ENCODE measurements around the gene HNRNPA3. TPM values are rescaled to one million over a fixed set of nuclear protein-coding genes. Genes with fewer than 3 reads are reported as not detected.

Gene HNRNPA3
- total and polyA plus RNA-seq, 10 of the 15 experiments (the other 5 are each of a cell fraction or from before 2014, with no cell fraction given), result 40.4 to 343 (median 206) TPM

DNA sequence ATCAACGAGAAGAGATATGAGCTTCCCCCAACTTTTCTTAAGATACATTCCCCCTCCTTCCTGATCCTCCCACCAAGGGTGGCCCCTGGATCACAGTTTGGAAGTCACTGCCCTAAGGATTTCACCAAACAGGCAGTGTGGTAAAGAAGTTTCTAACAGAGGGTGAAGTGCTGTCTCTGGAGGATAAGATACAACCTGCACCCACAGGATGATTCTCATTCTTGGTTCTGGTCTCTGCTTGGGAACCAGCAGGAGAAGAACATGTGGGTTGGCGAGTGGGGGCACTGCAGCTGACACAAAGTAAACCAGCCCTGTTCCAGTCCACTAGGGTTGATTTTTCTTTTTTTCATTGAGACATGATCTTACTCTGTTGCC lies 42.6 kb downstream of the HNRNPA3 start:
- Histone ChIP-seq H3K9ac (ENCODE audit: control insufficient read depth, insufficient read depth, low read length) (no peak overlapping the region), H4K20me1 (ENCODE audit: control insufficient read depth, insufficient read depth) (peaks cover 3% of the 10 kb centered on the region), H3K79me2 (ENCODE audit: control insufficient read depth, insufficient read depth, low read length) (peaks cover 96% of the 10 kb centered on the region), H3K4me1 (ENCODE audit: control insufficient read depth, insufficient read depth, low read length) (no peaks in the 10 kb centered on the region), H3K9me3 (replicated peaks; ENCODE audit: control insufficient read depth, insufficient read depth, low read length) (peaks cover 6% of the 10 kb centered on the region; the same call in 2 of the 3 replicates), H3K4me3 (no peak overlapping the region), H3K27ac (ENCODE audit: control insufficient read depth, insufficient read depth) (no peak overlapping the region), H3K4me2 (ENCODE audit: control insufficient read depth, insufficient read depth) (no peak overlapping the region), H3K27me3 (replicated peaks in 1 of 2; ENCODE audit: control insufficient read depth in 2 of 2, insufficient read depth in 2 of 2, low read length in 1 of 2) (no peaks in the 10 kb centered on the region), H2AFZ (ENCODE audit: control insufficient read depth, low read depth, low read length) (no peak overlapping the region), H3K36me3 (ENCODE audit: control insufficient read depth in 2 of 2, insufficient read depth in 2 of 2, low read length in 1 of 2) (peaks cover 0 to 11% of the 10 kb centered on the region in 2 experiments; a peak in 3 of 4 replicates)
- DNase-seq (ENCODE audit: low read depth, low spot score), result no peak
- ChIA-PET SMC1A (ENCODE audit: uncharacterized antibody, unreplicated experiment) (interaction anchor here (0.8 to 2.3 kb wide), 5 partner anchors 41 to 91 kb away, joined by 3 to 9 read pairs (median 3); no protein-coding TSS in a partner anchor), CTCF (interaction anchor here (0.7 to 3.2 kb wide), 11 partner anchors 8 to 468 kb away, joined by 3 to 17 read pairs (median 4); partner anchors contain the start of gene NFE2L2), POLR2A (interaction anchor here (0.6 to 0.9 kb wide), 2 partner anchors 8 to 238 kb away, joined by 3 to 4 read pairs; no protein-coding TSS in a partner anchor), RAD21 (ENCODE audit: unreplicated experiment) (interaction anchor here (1.1 to 1.4 kb wide), 2 partner anchors 41 to 91 kb away, joined by 3 to 5 read pairs; no protein-coding TSS in a partner anchor)
- in situ Hi-C loops (cut with MboI) (no loop called here), intact Hi-C loops (cut with micrococcal nuclease; ENCODE audit: unreplicated experiment) (no loop called here)
- BruUV-seq (replicated peaks), result no TSS peak
- peak; percentile 13 for ATAC-seq
- no peak for FAIRE-seq
- WGBS (ENCODE audit: insufficient coverage, insufficient replicate concordance, low lambda C conversion rate, missing lambda C conversion rate), result 71% methylated on average over 2 of the region's 2 CpGs
- TF ChIP-seq ZZZ3 (IDR thresholded peaks at IDR 0.05; ENCODE audit: control insufficient read depth, insufficient read length, low read depth), result no peak
- 0 out of 2 replicates have a peak, but pooled peaks have one; percentile 38 for TF ChIP-seq POLR2AphosphoS5 (IDR thresholded peaks at IDR 0.05; ENCODE audit: low read length)
- TF ChIP-seq, protein P1, sequence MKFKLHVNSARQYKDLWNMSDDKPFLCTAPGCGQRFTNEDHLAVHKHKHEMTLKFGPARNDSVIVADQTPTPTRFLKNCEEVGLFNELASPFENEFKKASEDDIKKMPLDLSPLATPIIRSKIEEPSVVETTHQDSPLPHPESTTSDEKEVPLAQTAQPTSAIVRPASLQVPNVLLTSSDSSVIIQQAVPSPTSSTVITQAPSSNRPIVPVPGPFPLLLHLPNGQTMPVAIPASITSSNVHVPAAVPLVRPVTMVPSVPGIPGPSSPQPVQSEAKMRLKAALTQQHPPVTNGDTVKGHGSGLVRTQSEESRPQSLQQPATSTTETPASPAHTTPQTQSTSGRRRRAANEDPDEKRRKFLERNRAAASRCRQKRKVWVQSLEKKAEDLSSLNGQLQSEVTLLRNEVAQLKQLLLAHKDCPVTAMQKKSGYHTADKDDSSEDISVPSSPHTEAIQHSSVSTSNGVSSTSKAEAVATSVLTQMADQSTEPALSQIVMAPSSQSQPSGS (IDR thresholded peaks at IDR 0.05; ENCODE audit: low read length), result no peak

DNA sequence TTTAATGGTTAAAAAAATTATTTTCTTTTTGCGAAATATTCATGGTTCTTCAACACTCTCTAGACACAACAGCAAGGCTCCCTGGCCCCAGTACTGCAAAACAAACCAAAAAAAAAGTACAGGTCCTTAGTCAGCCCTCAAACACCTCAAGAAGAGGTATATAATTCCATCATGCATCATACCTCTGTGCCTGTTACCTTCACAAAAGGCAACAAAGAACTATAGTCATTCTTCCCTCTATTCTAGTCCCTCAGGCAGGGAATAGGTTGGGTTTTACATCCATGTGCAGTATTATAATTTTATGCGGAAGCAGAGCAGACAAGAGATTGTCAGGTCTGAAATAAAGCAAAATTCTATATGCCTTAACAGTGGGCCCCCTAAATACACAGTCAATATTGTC lies 43.4 kb downstream of the HNRNPA3 start:
- H3K27ac ChIP-seq (ENCODE audit: control insufficient read depth, insufficient read depth), result no peak overlapping the region
- FAIRE-seq (no peak), DNase-seq (ENCODE audit: low read depth, low spot score) (no peak), ATAC-seq (no peak)
- ChIA-PET SMC1A (ENCODE audit: uncharacterized antibody, unreplicated experiment) (interaction anchor here (1.2 to 2.3 kb wide), 4 partner anchors 16 to 92 kb away, joined by 3 to 9 read pairs (median 4); no protein-coding TSS in a partner anchor), CTCF (interaction anchor here (0.7 to 3.1 kb wide), 6 partner anchors 7 to 467 kb away, joined by 3 to 17 read pairs (median 8); partner anchors contain the start of gene NFE2L2), RAD21 (ENCODE audit: unreplicated experiment) (no interaction called here), POLR2A (interaction anchor here (0.6 kb wide), 2 partner anchors 110 to 137 kb away, joined by 3 to 5 read pairs; no protein-coding TSS in a partner anchor)
- peaks cover 6% of the 10 kb centered on the region; the same call in 2 of the 3 replicates for H3K9me3 ChIP-seq (replicated peaks; ENCODE audit: control insufficient read depth, insufficient read depth, low read length)
- H3K79me2 ChIP-seq (ENCODE audit: control insufficient read depth, insufficient read depth, low read length), result peaks cover 96% of the 10 kb centered on the region
- peaks cover 0 to 11% of the 10 kb centered on the region in 2 experiments; a peak in 3 of 4 replicates for H3K36me3 ChIP-seq (ENCODE audit: control insufficient read depth in 2 of 2, insufficient read depth in 2 of 2, low read length in 1 of 2)
- intact Hi-C loops (cut with micrococcal nuclease; ENCODE audit: unreplicated experiment) (no loop called here), in situ Hi-C loops (cut with MboI) (no loop called here)
- 100% methylated on average over 2 of the region's 2 CpGs for WGBS (ENCODE audit: insufficient coverage, insufficient replicate concordance, low lambda C conversion rate, missing lambda C conversion rate)
- H4K20me1 ChIP-seq (ENCODE audit: control insufficient read depth, insufficient read depth), result peaks cover 3% of the 10 kb centered on the region; the same call in 1 of the 2 replicates
- no peak overlapping the region for H3K4me2 ChIP-seq (ENCODE audit: control insufficient read depth, insufficient read depth)
- H3K27me3 ChIP-seq (replicated peaks in 1 of 2; ENCODE audit: control insufficient read depth in 2 of 2, insufficient read depth in 2 of 2, low read length in 1 of 2), result no peaks in the 10 kb centered on the region
- no peak overlapping the region for H2AFZ ChIP-seq (ENCODE audit: control insufficient read depth, low read depth, low read length)
- H3K4me1 ChIP-seq (ENCODE audit: control insufficient read depth, insufficient read depth, low read length), result no peaks in the 10 kb centered on the region
- no TSS peak for BruUV-seq (replicated peaks)
- no peak overlapping the region for H3K4me3 ChIP-seq
- H3K9ac ChIP-seq (ENCODE audit: control insufficient read depth, insufficient read depth, low read length), result no peak overlapping the region
- TF ChIP-seq TARDBP (IDR thresholded peaks at IDR 0.05; ENCODE audit: borderline replicate concordance), result no peak
- TF ChIP-seq ZZZ3 (IDR thresholded peaks at IDR 0.05; ENCODE audit: control insufficient read depth, insufficient read length, low read depth), result no peak
- no peak for TF ChIP-seq IKZF1 (conservative IDR thresholded peaks at IDR 0.05)
- no peak for TF ChIP-seq HDGF (IDR thresholded peaks at IDR 0.05)
- no peak for TF ChIP-seq NR2C1 (IDR thresholded peaks at IDR 0.05)
- no peak for TF ChIP-seq POLR2A (IDR thresholded peaks at IDR 0.05; ENCODE audit: low read depth, low read length)
- TF ChIP-seq, protein P2, sequence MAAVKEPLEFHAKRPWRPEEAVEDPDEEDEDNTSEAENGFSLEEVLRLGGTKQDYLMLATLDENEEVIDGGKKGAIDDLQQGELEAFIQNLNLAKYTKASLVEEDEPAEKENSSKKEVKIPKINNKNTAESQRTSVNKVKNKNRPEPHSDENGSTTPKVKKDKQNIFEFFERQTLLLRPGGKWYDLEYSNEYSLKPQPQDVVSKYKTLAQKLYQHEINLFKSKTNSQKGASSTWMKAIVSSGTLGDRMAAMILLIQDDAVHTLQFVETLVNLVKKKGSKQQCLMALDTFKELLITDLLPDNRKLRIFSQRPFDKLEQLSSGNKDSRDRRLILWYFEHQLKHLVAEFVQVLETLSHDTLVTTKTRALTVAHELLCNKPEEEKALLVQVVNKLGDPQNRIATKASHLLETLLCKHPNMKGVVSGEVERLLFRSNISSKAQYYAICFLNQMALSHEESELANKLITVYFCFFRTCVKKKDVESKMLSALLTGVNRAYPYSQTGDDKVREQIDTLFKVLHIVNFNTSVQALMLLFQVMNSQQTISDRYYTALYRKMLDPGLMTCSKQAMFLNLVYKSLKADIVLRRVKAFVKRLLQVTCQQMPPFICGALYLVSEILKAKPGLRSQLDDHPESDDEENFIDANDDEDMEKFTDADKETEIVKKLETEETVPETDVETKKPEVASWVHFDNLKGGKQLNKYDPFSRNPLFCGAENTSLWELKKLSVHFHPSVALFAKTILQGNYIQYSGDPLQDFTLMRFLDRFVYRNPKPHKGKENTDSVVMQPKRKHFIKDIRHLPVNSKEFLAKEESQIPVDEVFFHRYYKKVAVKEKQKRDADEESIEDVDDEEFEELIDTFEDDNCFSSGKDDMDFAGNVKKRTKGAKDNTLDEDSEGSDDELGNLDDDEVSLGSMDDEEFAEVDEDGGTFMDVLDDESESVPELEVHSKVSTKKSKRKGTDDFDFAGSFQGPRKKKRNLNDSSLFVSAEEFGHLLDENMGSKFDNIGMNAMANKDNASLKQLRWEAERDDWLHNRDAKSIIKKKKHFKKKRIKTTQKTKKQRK (IDR thresholded peaks at IDR 0.05; ENCODE audit: low read depth, low read length), result no peak
